Measurements from ENCODE around the gene EPYC.

The EPYC gene

GRCh38 chr12:90936230-90937005, 68.4 kb downstream of the EPYC start:
- Histone ChIP-seq H3K36me3 (no peaks in the 10 kb centered on the region), H3K4me3 (ENCODE audit: low read depth, low read length) (no peak overlapping the region), H3K9me3 (ENCODE audit: severe bottlenecking) (peaks cover 9% of the 10 kb centered on the region), H3K27ac (no peak overlapping the region), H3K27me3 (ENCODE audit: insufficient read depth, low read depth, severe bottlenecking) (no peaks in the 10 kb centered on the region)
- TF ChIP-seq CTCF (IDR thresholded peaks at IDR 0.05; ENCODE audit: low read depth, low read length), result no peak
- DNase-seq, result peak; percentile 11

GRCh38 chr12:90925562-90925961, 79.2 kb downstream of the EPYC start:
- TF ChIP-seq CTCF (IDR thresholded peaks at IDR 0.05; ENCODE audit: low read depth, low read length), result no peak
- no peak overlapping the region for H3K4me3 ChIP-seq (ENCODE audit: low read depth, low read length)
- no peak for DNase-seq
- H3K27me3 ChIP-seq (ENCODE audit: insufficient read depth, low read depth, severe bottlenecking), result no peaks in the 10 kb centered on the region
- peaks cover 6% of the 10 kb centered on the region for H3K9me3 ChIP-seq (ENCODE audit: severe bottlenecking)
- no peaks in the 10 kb centered on the region for H3K36me3 ChIP-seq
- H3K27ac ChIP-seq, result no peak overlapping the region

GRCh38 chr12:90924406-90924805, 80.4 kb downstream of the EPYC start:
- no peak overlapping the region for H3K4me3 ChIP-seq (ENCODE audit: low read depth, low read length)
- no peak overlapping the region for H3K27ac ChIP-seq
- no peaks in the 10 kb centered on the region for H3K27me3 ChIP-seq (ENCODE audit: insufficient read depth, low read depth, severe bottlenecking)
- no peak for DNase-seq
- no peaks in the 10 kb centered on the region for H3K36me3 ChIP-seq
- H3K9me3 ChIP-seq (ENCODE audit: severe bottlenecking), result peaks cover 2% of the 10 kb centered on the region
- TF ChIP-seq CTCF (IDR thresholded peaks at IDR 0.05; ENCODE audit: low read depth, low read length), result no peak

- TF ChIP-seq CTCF (IDR thresholded peaks at IDR 0.05; ENCODE audit: low read depth, low read length), result no peak
- DNase-seq, result no peak
- no peak overlapping the region for H3K4me3 ChIP-seq (ENCODE audit: low read depth, low read length)
- no peaks in the 10 kb centered on the region for H3K36me3 ChIP-seq
- no peak overlapping the region for H3K27ac ChIP-seq
- H3K9me3 ChIP-seq (ENCODE audit: severe bottlenecking), result no peaks in the 10 kb centered on the region
- no peaks in the 10 kb centered on the region for H3K27me3 ChIP-seq (ENCODE audit: insufficient read depth, low read depth, severe bottlenecking)
These were observed 82.6 kb downstream of the EPYC start for GRCh38 chr12:90922145-90922627.

GRCh38 chr12:90921536-90921935, 83.2 kb downstream of the EPYC start:
- H3K27ac ChIP-seq, result no peak overlapping the region
- H3K4me3 ChIP-seq (ENCODE audit: low read depth, low read length), result no peak overlapping the region
- H3K27me3 ChIP-seq (ENCODE audit: insufficient read depth, low read depth, severe bottlenecking), result no peaks in the 10 kb centered on the region
- DNase-seq, result no peak
- TF ChIP-seq CTCF (IDR thresholded peaks at IDR 0.05; ENCODE audit: low read depth, low read length), result no peak
- no peaks in the 10 kb centered on the region for H3K9me3 ChIP-seq (ENCODE audit: severe bottlenecking)
- H3K36me3 ChIP-seq, result no peaks in the 10 kb centered on the region

GRCh38 chr12:90920222-90920621, 84.5 kb downstream of the EPYC start:
- Histone ChIP-seq H3K4me3 (ENCODE audit: low read depth, low read length) (no peak overlapping the region), H3K9me3 (ENCODE audit: severe bottlenecking) (no peaks in the 10 kb centered on the region), H3K36me3 (no peaks in the 10 kb centered on the region), H3K27me3 (ENCODE audit: insufficient read depth, low read depth, severe bottlenecking) (no peaks in the 10 kb centered on the region), H3K27ac (no peak overlapping the region)
- DNase-seq, result no peak
- no peak for TF ChIP-seq CTCF (IDR thresholded peaks at IDR 0.05; ENCODE audit: low read depth, low read length)
